A673 (cell line): Measurements from ENCODE around the gene FGFR2. TPM values are rescaled to one million over a fixed set of nuclear protein-coding genes. Genes with fewer than 3 reads are reported as not detected.

ENCODE experiments used
- BruUV-seq: library from RNA; stranded (reverse); fragments of 400-500 nt; replicated peaks from 2 replicates; lab custom pipeline; 2021; lab: Mats Ljungman, UMichigan
- CTCF ChIA-PET: fragments of 300-600 bp; sonication (Branson Sonifier 250); formaldehyde crosslinking; loops from one replicate; lab custom pipeline; 2022; ENCODE audit warnings: antibody characterized with exemption; lab: Charles Lee
- POLR2A ChIA-PET: fragments of 300-600 bp; sonication (Branson Sonifier 250); formaldehyde crosslinking; loops from one replicate; lab custom pipeline; 2022; ENCODE audit warnings: antibody characterized with exemption; ENCODE audit not compliant: low non-redundant PET; lab: Charles Lee
- DNase-seq: peaks from one replicate; pipeline ENCODE4 v3.0.0-alpha.2; 2015; ENCODE audit warnings: low spot score
- H3K27ac ChIP-seq: fragments of 200-600 bp; sonication (generic); 2 replicates; pipeline ENCODE4 v1.5.1; 2016; ENCODE audit warnings: mixed run types, low read depth, mild to moderate bottlenecking, mixed read lengths, antibody characterized with exemption, low read length; ENCODE audit not compliant: poor library complexity, severe bottlenecking
- H3K27me3 ChIP-seq: fragments of 200-600 bp; sonication (generic); replicated peaks from 2 replicates; pipeline ENCODE4 v1.6.1; 2017; ENCODE audit warnings: mixed run types, low read depth, mild to moderate bottlenecking, mixed read lengths, antibody characterized with exemption, low read length; ENCODE audit not compliant: insufficient read depth, poor library complexity
- H3K36me3 ChIP-seq: fragments of 200-600 bp; sonication (generic); 2 replicates; pipeline ENCODE4 v1.6.1; 2016; ENCODE audit warnings: mixed run types, mild to moderate bottlenecking, mixed read lengths, antibody characterized with exemption, low read length; ENCODE audit not compliant: insufficient read depth, poor library complexity, severe bottlenecking
- H3K4me1 ChIP-seq: fragments of 200-600 bp; sonication (generic); 2 replicates; pipeline ENCODE4 v1.6.1; 2017; ENCODE audit warnings: mixed run types, mild to moderate bottlenecking, mixed read lengths, antibody characterized with exemption, low read length; ENCODE audit not compliant: insufficient read depth, poor library complexity, severe bottlenecking
- H3K4me3 ChIP-seq: fragments of 200-600 bp; sonication (generic); 2 replicates; pipeline ENCODE4 v1.5.1; 2016; ENCODE audit warnings: low read depth, mixed run types, mild to moderate bottlenecking, mixed read lengths, low read length; ENCODE audit not compliant: poor library complexity, severe bottlenecking
- H3K9me3 ChIP-seq: fragments of 200-600 bp; sonication (generic); 2 replicates; pipeline ENCODE4 v1.6.1; 2016; ENCODE audit warnings: mixed run types, low read depth, mild to moderate bottlenecking, mixed read lengths, antibody characterized with exemption, low read length; ENCODE audit not compliant: poor library complexity, severe bottlenecking
- EZH2 ChIP-seq: fragments of 200-600 bp; sonication (generic); IDR thresholded peaks from 2 replicates; pipeline ENCODE4 v1.6.1; 2017; ENCODE audit warnings: borderline replicate concordance, low read depth, mild to moderate bottlenecking, mixed read lengths, antibody characterized with exemption, low read length; ENCODE audit not compliant: poor library complexity, severe bottlenecking
- intact Hi-C: fragments of 100-400 bp; cut with micrococcal nuclease; formaldehyde crosslinking; loops from one replicate; pipeline ENCODE4 v1.10.0; 2022; ENCODE audit not compliant: unreplicated experiment
- total RNA-seq: library from RNA; stranded (reverse); gene quantifications from 2 replicates; pipeline ENCODE4 v1.2.3, GENCODE V29; 2021
- TF ChIP-seq, protein P1 (sequence below): fragments of 300-800, 200-600 bp; sonication (generic); conservative IDR thresholded peaks from 2 replicates; pipeline ENCODE4 v1.5.1; 2017; ENCODE audit warnings: low read depth, mild to moderate bottlenecking, antibody characterized with exemption, low read length, moderate library complexity, mixed read lengths

Gene FGFR2
- total RNA-seq, 1 experiment from 2014 or later: 0.60 TPM

DNA sequence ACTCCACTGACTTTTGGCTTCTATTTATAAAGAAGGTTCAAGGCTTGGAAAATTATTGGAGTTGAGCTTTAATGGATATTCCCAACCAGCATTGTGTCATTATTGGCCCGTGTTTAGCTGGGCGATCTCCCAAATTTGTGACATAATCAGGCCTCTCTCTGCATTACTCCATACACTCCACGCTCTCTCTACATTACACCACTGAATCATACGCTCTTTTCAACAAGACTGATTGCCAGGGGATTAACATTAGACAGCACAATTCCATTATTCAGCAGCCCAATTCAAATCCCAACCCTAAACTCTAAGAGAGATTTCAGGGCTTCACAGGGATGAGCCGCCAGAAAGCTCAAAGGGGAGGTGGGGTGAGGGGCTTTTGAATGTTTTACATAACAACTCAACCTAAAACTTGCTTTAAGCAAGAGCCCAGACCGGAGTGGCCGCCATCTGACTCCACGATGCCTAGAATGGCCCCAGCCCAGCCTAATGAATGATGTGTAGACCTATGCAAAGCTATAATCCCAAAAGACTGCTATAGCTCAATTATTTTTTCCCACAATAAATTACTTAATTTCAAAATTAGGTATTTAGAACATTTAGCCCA, 61.8 kb downstream of the FGFR2 start:
- intact Hi-C loops: no loop called here
- no peak for TF ChIP-seq EZH2
- TF ChIP-seq, protein P1, sequence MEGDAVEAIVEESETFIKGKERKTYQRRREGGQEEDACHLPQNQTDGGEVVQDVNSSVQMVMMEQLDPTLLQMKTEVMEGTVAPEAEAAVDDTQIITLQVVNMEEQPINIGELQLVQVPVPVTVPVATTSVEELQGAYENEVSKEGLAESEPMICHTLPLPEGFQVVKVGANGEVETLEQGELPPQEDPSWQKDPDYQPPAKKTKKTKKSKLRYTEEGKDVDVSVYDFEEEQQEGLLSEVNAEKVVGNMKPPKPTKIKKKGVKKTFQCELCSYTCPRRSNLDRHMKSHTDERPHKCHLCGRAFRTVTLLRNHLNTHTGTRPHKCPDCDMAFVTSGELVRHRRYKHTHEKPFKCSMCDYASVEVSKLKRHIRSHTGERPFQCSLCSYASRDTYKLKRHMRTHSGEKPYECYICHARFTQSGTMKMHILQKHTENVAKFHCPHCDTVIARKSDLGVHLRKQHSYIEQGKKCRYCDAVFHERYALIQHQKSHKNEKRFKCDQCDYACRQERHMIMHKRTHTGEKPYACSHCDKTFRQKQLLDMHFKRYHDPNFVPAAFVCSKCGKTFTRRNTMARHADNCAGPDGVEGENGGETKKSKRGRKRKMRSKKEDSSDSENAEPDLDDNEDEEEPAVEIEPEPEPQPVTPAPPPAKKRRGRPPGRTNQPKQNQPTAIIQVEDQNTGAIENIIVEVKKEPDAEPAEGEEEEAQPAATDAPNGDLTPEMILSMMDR: no peak
- no peak overlapping the region for H3K4me3 ChIP-seq
- no peaks in the 10 kb centered on the region for H3K36me3 ChIP-seq
- no peak overlapping the region for H3K27ac ChIP-seq
- peaks cover 27% of the 10 kb centered on the region for H3K27me3 ChIP-seq
- BruUV-seq: no TSS peak
- H3K9me3 ChIP-seq: no peaks in the 10 kb centered on the region
- ChIA-PET CTCF (no interaction called here), POLR2A (no interaction called here)
- no peaks in the 10 kb centered on the region for H3K4me1 ChIP-seq
- DNase-seq: no peak

DNA sequence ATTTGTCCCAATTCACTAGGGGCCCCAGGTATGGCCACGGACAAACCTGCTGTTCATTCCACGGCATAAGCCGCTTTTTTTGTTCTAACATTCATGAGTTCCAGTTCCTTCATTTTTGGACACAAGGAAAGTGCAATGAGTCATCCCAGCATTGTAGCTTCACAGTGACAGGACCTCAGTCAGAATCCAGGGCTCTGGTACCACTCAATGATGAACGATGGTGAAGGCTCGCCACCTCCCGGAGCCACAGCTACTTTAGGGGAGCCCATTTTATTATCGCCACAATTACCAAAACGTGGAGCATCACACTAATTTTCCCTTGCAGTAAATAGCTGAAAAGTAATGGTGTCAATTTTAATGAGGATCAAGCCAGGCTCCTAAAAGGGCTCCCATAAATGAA, 62.9 kb downstream of the FGFR2 start:
- intact Hi-C loops: no loop called here
- no TSS peak for BruUV-seq
- H3K9me3 ChIP-seq: no peaks in the 10 kb centered on the region
- CTCF ChIA-PET: no interaction called here
- H3K27me3 ChIP-seq: peaks cover 36% of the 10 kb centered on the region
- H3K27ac ChIP-seq: no peak overlapping the region
- DNase-seq: no peak
- no peaks in the 10 kb centered on the region for H3K4me1 ChIP-seq
- POLR2A ChIA-PET: no interaction called here
- no peak overlapping the region for H3K4me3 ChIP-seq
- TF ChIP-seq, protein P1: no peak
- H3K36me3 ChIP-seq: no peaks in the 10 kb centered on the region

DNA sequence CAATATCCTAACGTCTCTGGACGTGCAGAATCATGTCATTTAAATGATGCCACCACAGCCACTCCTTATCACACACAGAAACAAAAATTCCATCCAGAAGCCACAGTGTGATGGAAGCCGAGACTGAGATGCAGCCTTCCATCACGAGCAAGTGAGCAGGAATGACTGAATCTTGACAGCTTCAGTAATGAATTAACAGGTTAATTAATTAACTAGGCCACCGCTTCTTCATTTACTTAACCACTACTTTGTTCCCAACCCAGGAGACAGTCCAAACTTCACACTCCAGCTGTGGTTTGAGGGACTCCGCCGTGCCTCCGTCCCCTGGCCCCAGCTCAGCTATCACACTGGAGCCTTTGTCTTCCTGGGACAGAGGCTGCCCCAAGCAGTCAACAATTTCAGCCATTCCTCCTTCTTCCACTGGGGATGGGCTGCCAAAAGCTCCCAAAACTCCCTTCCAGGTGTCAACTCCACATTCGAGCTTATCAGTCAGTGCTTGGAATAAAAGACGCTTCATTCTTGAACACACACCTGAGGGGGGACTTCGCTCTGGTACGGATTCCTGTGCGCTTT, 65.9 kb downstream of the FGFR2 start:
- no TSS peak for BruUV-seq
- ChIA-PET CTCF (interaction anchor here (0.6 kb wide), 1 partner anchor 81 kb away, joined by 3 read pairs; no protein-coding TSS in a partner anchor), POLR2A (no interaction called here)
- H3K9me3 ChIP-seq: no peaks in the 10 kb centered on the region
- no peaks in the 10 kb centered on the region for H3K4me1 ChIP-seq
- intact Hi-C loops: no loop called here
- no peak overlapping the region for H3K27ac ChIP-seq
- H3K27me3 ChIP-seq: peaks cover 39% of the 10 kb centered on the region
- DNase-seq: no peak
- TF ChIP-seq EZH2: no peak
- TF ChIP-seq, protein P1: no peak
- H3K36me3 ChIP-seq: no peaks in the 10 kb centered on the region
- H3K4me3 ChIP-seq: no peak overlapping the region
